Measurements from ENCODE around the gene SCFD1.

DNA sequence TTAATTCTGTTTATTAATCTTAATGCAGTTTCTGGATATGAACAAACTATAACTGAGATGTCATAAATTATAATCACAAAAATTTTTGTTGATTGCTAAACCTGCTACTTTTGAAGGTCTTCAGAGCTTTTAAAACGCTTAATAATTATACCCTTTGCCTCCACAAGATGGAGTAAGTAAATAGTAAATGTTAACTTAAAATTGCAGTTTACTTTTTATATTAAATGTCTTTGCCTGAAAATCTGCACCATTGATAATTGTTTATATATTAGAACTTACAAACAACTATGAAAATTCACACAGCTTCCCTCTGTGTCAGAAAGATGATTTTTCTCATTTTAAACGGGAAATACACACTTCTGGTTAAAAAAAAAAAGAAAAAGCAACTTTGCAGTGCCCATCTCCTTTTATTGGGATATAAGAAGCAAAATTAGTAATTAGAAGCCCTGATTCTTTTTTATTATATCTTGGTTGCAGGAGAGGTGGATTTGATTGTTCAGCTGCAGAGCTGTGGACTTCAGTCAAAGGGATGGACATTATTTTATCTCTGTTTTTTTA lies 35.6 kb downstream of the SCFD1 start:
- TF ChIP-seq, protein P1, sequence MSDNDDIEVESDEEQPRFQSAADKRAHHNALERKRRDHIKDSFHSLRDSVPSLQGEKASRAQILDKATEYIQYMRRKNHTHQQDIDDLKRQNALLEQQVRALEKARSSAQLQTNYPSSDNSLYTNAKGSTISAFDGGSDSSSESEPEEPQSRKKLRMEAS (IDR thresholded peaks at IDR 0.05): no peak
- TF ChIP-seq, protein P2, sequence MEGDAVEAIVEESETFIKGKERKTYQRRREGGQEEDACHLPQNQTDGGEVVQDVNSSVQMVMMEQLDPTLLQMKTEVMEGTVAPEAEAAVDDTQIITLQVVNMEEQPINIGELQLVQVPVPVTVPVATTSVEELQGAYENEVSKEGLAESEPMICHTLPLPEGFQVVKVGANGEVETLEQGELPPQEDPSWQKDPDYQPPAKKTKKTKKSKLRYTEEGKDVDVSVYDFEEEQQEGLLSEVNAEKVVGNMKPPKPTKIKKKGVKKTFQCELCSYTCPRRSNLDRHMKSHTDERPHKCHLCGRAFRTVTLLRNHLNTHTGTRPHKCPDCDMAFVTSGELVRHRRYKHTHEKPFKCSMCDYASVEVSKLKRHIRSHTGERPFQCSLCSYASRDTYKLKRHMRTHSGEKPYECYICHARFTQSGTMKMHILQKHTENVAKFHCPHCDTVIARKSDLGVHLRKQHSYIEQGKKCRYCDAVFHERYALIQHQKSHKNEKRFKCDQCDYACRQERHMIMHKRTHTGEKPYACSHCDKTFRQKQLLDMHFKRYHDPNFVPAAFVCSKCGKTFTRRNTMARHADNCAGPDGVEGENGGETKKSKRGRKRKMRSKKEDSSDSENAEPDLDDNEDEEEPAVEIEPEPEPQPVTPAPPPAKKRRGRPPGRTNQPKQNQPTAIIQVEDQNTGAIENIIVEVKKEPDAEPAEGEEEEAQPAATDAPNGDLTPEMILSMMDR (IDR thresholded peaks at IDR 0.05; ENCODE audit: low read depth, low read length, missing input control): no peak
- TF ChIP-seq, protein P3, sequence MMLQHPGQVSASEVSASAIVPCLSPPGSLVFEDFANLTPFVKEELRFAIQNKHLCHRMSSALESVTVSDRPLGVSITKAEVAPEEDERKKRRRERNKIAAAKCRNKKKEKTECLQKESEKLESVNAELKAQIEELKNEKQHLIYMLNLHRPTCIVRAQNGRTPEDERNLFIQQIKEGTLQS (IDR thresholded peaks at IDR 0.05): no peak
- TF ChIP-seq GABPA (IDR thresholded peaks at IDR 0.05 in 1 of 2, conservative IDR thresholded peaks at IDR 0.05 in 1 of 2) (no peak), ZBTB33 (IDR thresholded peaks at IDR 0.05) (no peak)
